OCI-LY3 (cell line): ENCODE results near the gene S100Z.
"Not testable (repeated sequence)": the region's sequence is repeated elsewhere in the genome, so short reads cannot be mapped to it uniquely, and the experiment has no call there.

Experiments used
- H2AFZ ChIP-seq: fragments of 200-600, 300-600 bp; shearing (Covaris generic); 2 replicates; pipeline ENCODE4 v1.6.0; 2014; ENCODE audit warnings: antibody characterized with exemption, low read depth, low read length
- H3K27ac ChIP-seq: fragments of 200-600, 300-600 bp; sonication (generic); 2 replicates; pipeline ENCODE4 v1.5.1; 2014; ENCODE audit warnings: mild to moderate bottlenecking, low read length, moderate library complexity, mixed read lengths
- H3K27me3 ChIP-seq: fragments of 200-600, 300-600 bp; sonication (generic); 2 replicates; pipeline ENCODE4 v1.6.1; 2014; ENCODE audit warnings: low read depth, low read length, mixed read lengths
- H3K36me3 ChIP-seq: fragments of 200-600, 300-600 bp; sonication (generic); replicated peaks from 2 replicates; pipeline ENCODE3; 2014; ENCODE audit warnings: low read depth, low read length, mixed read lengths
- H3K4me1 ChIP-seq: fragments of 300-600, 200-600 bp; sonication (generic); 2 replicates; pipeline ENCODE4 v1.6.1; 2014; ENCODE audit warnings: low read length, mixed read lengths
- H3K4me2 ChIP-seq: fragments of 200-600, 300-600 bp; sonication (generic); 2 replicates; pipeline ENCODE4 v1.6.1; 2014; ENCODE audit warnings: low read length, mixed read lengths
- H3K4me3 ChIP-seq: fragments of 300-600, 200-600 bp; sonication (generic); 2 replicates; pipeline ENCODE4 v1.5.1; 2014; ENCODE audit warnings: antibody characterized with exemption, mild to moderate bottlenecking, low read length, moderate library complexity
- H3K79me2 ChIP-seq: fragments of 300-600, 200-600 bp; shearing (Covaris generic); 2 replicates; pipeline ENCODE4 v1.6.1; 2014; ENCODE audit warnings: mild to moderate bottlenecking, low read length, mixed read lengths
- H3K9ac ChIP-seq: fragments of 300-600, 200-600 bp; shearing (Covaris generic); 2 replicates; pipeline ENCODE4 v1.6.0; 2014; ENCODE audit warnings: mild to moderate bottlenecking, low read length, moderate library complexity
- H3K9me3 ChIP-seq: fragments of 200-600, 300-600 bp; shearing (Covaris generic); 2 replicates; pipeline ENCODE4 v1.6.1; 2014; ENCODE audit warnings: low read length, mixed read lengths; ENCODE audit not compliant: insufficient read depth
- H4K20me1 ChIP-seq: fragments of 200-600, 300-600 bp; sonication (generic); 2 replicates; pipeline ENCODE4 v1.6.1; 2016; ENCODE audit warnings: low read length, mixed read lengths; ENCODE audit not compliant: insufficient read depth
- CTCF ChIP-seq: fragments of 200-600, 300-600 bp; sonication (generic); IDR thresholded peaks from 2 replicates; pipeline ENCODE4 v1.5.1; 2014; ENCODE audit warnings: antibody characterized with exemption, low read length, low read depth
- EZH2phosphoT487 ChIP-seq: fragments of 200-600 bp; shearing (Covaris generic); IDR thresholded peaks from 2 replicates; pipeline ENCODE4 v1.6.1; 2018; ENCODE audit warnings: antibody characterized with exemption, mixed run types, low read depth

S100Z gene

GRCh38 chr5:76850543-76851145, 830 bp downstream of the S100Z start:
- Histone ChIP-seq H3K27ac (no peak overlapping the region), H3K4me2 (no peak overlapping the region), H4K20me1 (no peaks in the 10 kb centered on the region), H3K9ac (no peak overlapping the region), H3K36me3 (no peaks in the 10 kb centered on the region), H3K27me3 (no peaks in the 10 kb centered on the region), H3K79me2 (no peaks in the 10 kb centered on the region), H3K4me1 (no peaks in the 10 kb centered on the region), H3K9me3 (no peaks in the 10 kb centered on the region), H2AFZ (no peak overlapping the region), H3K4me3 (no peak overlapping the region)
- TF ChIP-seq EZH2phosphoT487: no peak
- TF ChIP-seq CTCF: no peak

GRCh38 chr5:76851728-76852369, 2.0 kb downstream of the S100Z start:
- no peak overlapping the region for H3K27ac ChIP-seq
- no peaks in the 10 kb centered on the region for H3K36me3 ChIP-seq
- H3K27me3 ChIP-seq: no peaks in the 10 kb centered on the region
- no peak overlapping the region for H3K9ac ChIP-seq
- no peaks in the 10 kb centered on the region for H3K79me2 ChIP-seq
- no peaks in the 10 kb centered on the region for H3K9me3 ChIP-seq
- H4K20me1 ChIP-seq: no peaks in the 10 kb centered on the region
- TF ChIP-seq EZH2phosphoT487 (no peak), CTCF (no peak)
- H3K4me2 ChIP-seq: no peak overlapping the region
- H3K4me1 ChIP-seq: peaks cover 5% of the 10 kb centered on the region; the same call in 1 of the 2 replicates
- H2AFZ ChIP-seq: no peak overlapping the region
- no peak overlapping the region for H3K4me3 ChIP-seq

- H3K36me3 ChIP-seq: no peaks in the 10 kb centered on the region
Observed at GRCh38 chr5:76852772-76853171, 3.0 kb downstream of the S100Z start.

GRCh38 chr5:76853741-76854140, 3.9 kb downstream of the S100Z start:
- H3K36me3 ChIP-seq, H2AFZ ChIP-seq, H4K20me1 ChIP-seq, H3K79me2 ChIP-seq, H3K4me2 ChIP-seq, H3K9ac ChIP-seq, H3K4me3 ChIP-seq, H3K4me1 ChIP-seq, H3K27me3 ChIP-seq, H3K27ac ChIP-seq, H3K9me3 ChIP-seq: not testable (repeated sequence)

More at GRCh38 chr5:76852772-76853171, 3.0 kb downstream of the S100Z start:
- no peak overlapping the region for H3K4me3 ChIP-seq
- no peak overlapping the region for H3K9ac ChIP-seq
- no peak overlapping the region for H3K4me2 ChIP-seq
- peaks cover 5% of the 10 kb centered on the region; the same call in 1 of the 2 replicates for H3K4me1 ChIP-seq
- no peak overlapping the region for H3K27ac ChIP-seq
- no peaks in the 10 kb centered on the region for H3K27me3 ChIP-seq
- no peaks in the 10 kb centered on the region for H4K20me1 ChIP-seq
- H2AFZ ChIP-seq: no peak overlapping the region
- no peaks in the 10 kb centered on the region for H3K9me3 ChIP-seq
- no peak for TF ChIP-seq CTCF
- no peaks in the 10 kb centered on the region for H3K79me2 ChIP-seq
